KOPT-K1 (cell line): ENCODE data around the gene ATN1.
A peak's percentile ranks its signal among the peaks of the same experiment; 100 is the strongest.

ENCODE experiments used
- H3K27ac ChIP-seq: fragments of 200-600 bp; sonication (generic); 2 replicates; pipeline ENCODE4 v1.5.1; 2016; ENCODE audit warnings: antibody characterized with exemption, mild to moderate bottlenecking, low read depth, low read length; ENCODE audit not compliant: poor library complexity, severe bottlenecking
- H3K36me3 ChIP-seq: fragments of 200-600 bp; sonication (generic); 2 replicates; pipeline ENCODE4 v1.5.1; 2017; ENCODE audit warnings: antibody characterized with exemption, mild to moderate bottlenecking, low read length, moderate library complexity; ENCODE audit not compliant: insufficient read depth
- H3K9me3 ChIP-seq: fragments of 200-600 bp; sonication (generic); 2 replicates; pipeline ENCODE4 v1.5.1; 2017; ENCODE audit warnings: antibody characterized with exemption, low read length, mild to moderate bottlenecking; ENCODE audit not compliant: insufficient read depth, poor library complexity, severe bottlenecking

The ATN1 gene

GRCh38 chr12:6961695-6962284 lies 34.0 kb downstream of the ATN1 start:
- Histone ChIP-seq H3K27ac (peak overlapping the region; percentile 97), H3K36me3 (peaks cover 66% of the 10 kb centered on the region), H3K9me3 (no peaks in the 10 kb centered on the region)

- peak overlapping the region; percentile 97 for H3K27ac ChIP-seq
- no peaks in the 10 kb centered on the region for H3K9me3 ChIP-seq
- peaks cover 66% of the 10 kb centered on the region for H3K36me3 ChIP-seq
These were observed 34.7 kb downstream of the ATN1 start for GRCh38 chr12:6962285-6963015.

DNA sequence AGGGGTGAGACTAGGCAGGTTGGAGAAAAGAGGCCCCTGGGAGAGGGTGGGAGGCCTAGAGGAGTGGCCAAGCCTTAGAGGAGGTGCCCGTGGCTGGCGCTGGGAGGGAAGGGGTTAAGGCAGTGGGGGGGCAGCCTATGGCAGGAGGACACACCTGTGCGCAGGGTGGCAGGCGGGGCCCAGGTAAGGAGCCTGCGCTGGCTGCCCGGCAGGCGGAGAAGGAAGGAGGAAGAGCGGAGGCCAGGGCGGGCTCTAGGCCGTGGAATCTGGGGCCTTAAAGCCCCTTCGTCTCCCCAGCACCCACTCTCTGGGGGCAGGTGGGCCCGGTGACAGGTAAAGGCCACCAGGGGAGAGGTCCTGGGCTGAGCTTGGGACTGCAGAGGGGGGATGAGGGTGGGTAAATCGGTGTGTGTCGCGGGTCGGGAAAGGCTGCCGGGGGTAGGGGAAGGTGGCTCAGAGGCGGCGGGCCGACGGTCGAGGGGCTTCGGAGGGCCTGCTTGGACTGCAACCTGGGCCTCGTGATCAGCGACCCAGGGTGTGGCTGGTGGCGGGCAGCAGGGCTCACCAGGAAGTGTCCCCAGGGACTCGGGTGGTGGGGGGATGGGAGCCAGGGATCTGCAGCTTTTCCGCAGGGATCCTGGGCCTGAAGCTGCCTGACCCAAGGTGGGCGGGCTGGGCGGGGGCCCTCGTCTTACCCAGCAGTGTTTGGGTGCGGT lies 35.4 kb downstream of the ATN1 start:
- Histone ChIP-seq H3K27ac (peak overlapping the region; percentile 97), H3K9me3 (no peaks in the 10 kb centered on the region), H3K36me3 (peaks cover 66% of the 10 kb centered on the region)

- Histone ChIP-seq H3K36me3 (peaks cover 68% of the 10 kb centered on the region), H3K9me3 (no peaks in the 10 kb centered on the region), H3K27ac (peak overlapping the region; percentile 59)
These were observed 36.1 kb downstream of the ATN1 start for GRCh38 chr12:6963791-6964413.

DNA sequence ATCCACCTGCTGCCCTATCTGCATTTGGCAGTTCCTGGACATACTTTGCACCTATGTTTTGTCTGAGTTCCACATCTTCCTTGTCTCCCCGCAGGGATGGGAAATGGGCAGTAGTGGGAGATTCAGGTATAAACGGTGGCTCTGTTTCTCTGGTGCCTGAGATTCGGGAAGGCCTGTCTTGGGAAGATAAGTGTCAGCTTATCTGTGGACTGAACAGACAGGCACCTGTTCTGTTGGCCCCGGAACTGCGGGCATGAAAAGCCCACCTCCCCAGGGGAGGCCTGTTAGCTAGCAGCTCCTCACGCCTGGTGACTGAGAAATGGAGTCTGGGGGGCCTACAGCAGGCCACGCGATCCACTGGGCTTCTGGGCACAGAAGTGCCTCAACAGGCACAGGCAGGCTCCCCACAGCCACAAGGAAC lies 36.9 kb downstream of the ATN1 start:
- Histone ChIP-seq H3K36me3 (peaks cover 73% of the 10 kb centered on the region), H3K9me3 (no peaks in the 10 kb centered on the region), H3K27ac (peak overlapping the region; percentile 59)

DNA sequence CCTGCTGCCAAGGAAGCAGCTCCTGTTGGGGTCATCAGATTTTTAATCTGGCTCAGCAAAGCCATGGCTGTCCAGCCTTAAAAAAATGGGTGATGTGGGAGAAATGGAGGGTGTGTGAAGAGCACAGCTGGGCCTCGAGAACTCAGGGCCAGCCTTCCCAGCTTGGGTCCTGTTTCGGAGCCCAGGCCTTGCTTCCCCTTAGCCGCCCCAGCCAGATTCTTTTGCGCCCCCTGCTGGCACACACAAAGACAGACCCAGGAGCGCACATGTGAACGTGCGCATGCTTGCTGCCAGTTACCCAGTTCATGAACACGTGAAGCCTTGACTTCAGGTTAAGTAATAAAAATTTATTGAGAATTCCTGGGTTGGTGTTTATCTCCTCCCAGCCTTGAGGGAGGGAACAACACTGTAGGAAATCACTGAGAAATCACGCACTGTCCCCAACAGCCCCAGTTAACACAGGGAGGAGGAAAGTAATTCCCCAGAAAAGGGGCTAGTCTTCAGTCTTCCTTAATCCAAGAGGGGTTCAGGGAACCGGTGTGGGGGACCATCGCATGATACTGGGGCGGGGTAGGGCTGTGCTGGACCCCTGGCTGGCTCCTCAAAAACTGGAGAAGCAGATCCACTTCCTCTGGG lies 37.4 kb downstream of the ATN1 start:
- Histone ChIP-seq H3K36me3 (peaks cover 71% of the 10 kb centered on the region), H3K9me3 (no peaks in the 10 kb centered on the region), H3K27ac (peak overlapping the region; percentile 59)

GRCh38 chr12:6965714-6966113 lies 38.0 kb downstream of the ATN1 start:
- Histone ChIP-seq H3K36me3 (peaks cover 66% of the 10 kb centered on the region), H3K27ac (peak overlapping the region; percentile 59)

DNA sequence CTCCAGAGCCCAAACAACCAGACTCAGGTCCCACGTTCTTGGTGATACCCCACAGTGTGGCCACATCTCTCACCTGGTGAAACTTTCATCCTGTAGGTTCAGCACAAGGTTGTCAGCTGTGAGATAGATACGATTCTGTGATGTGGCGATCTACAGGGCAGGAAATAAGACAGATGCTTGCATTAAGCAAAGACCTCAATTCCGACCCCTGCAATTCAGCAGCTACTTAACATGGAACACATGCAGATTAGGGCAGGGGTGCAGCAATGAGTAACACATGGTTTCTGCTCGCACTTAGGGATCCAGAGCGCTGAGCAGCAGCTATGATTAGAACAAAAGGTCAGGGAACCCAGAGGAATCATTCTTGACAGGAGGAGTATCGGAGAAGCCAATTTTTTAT lies 38.6 kb downstream of the ATN1 start:
- Histone ChIP-seq H3K36me3 (peaks cover 59% of the 10 kb centered on the region), H3K27ac (no peak overlapping the region)

More at GRCh38 chr12:6965714-6966113, 38.0 kb downstream of the ATN1 start:
- H3K9me3 ChIP-seq = no peaks in the 10 kb centered on the region

GRCh38 chr12:6967651-6968100 lies 39.9 kb downstream of the ATN1 start:
- H3K9me3 ChIP-seq = no peaks in the 10 kb centered on the region
- H3K27ac ChIP-seq = no peak overlapping the region
- H3K36me3 ChIP-seq = peaks cover 60% of the 10 kb centered on the region

More for the DNA sequence above, 38.6 kb downstream of the ATN1 start:
- no peaks in the 10 kb centered on the region for H3K9me3 ChIP-seq

- H3K9me3 ChIP-seq = no peaks in the 10 kb centered on the region
- H3K36me3 ChIP-seq = peaks cover 67% of the 10 kb centered on the region
- H3K27ac ChIP-seq = peak overlapping the region; percentile 88
These were observed 40.7 kb downstream of the ATN1 start for GRCh38 chr12:6968426-6968825.

DNA sequence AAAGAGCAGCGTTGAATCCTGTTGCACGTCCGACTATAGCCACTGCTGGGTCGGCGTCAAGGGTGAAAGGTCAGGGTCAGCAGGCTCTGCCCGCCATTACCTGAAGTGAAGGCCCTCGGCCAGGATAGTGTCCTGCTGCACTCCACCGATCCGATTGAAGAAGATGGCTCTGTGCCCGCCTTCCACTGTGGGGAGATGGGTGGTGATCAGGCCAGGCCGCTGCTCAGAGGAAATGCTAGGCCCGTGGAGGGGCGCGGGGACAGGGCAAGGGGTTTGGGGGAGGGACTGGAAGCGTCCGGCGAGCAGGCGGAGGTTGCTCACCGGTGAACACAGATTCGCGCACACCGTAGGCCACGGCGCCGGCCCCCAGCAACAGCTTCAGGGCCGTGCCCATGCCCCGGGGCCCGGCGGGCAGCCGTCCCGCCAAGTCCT lies 42.4 kb downstream of the ATN1 start:
- H3K9me3 ChIP-seq = no peaks in the 10 kb centered on the region
- H3K27ac ChIP-seq = peak overlapping the region; percentile 88
- H3K36me3 ChIP-seq = peaks cover 71% of the 10 kb centered on the region

GRCh38 chr12:6974180-6974579 lies 46.4 kb downstream of the ATN1 start:
- peaks cover 71% of the 10 kb centered on the region for H3K36me3 ChIP-seq
- no peak overlapping the region for H3K27ac ChIP-seq

DNA sequence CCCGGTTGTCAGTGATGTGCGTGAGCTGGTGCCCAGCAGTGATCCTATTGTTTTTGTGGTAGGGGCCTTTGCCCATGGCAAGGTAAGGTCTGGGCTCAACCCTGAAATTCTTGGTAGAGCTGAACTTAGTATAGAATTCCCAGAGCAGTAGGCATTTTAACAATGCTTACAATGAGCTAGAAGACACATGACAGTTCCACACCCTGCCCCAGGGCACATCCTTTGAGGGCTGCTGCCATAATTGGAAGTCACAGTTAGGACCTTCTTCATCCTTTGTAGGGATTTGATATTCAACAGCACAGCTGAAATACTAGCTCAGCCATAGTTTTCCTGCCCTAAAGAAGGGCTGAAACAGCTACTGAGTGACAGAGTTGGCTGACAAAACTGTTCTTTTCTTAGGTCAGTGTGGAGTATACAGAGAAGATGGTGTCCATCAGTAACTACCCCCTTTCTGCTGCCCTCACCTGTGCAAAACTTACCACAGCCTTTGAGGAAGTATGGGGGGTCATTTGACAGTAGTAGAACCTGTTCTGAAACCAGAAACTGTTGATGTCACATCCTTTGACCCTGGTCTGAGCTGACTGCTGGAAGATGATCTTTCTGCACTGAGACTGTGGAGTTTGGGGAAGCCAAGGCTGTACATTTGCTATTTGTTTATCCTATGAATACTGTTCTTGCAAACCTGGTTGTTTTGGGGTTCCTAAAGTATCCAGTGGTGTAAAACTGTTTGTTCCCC lies 47.7 kb downstream of the ATN1 start:
- no peak overlapping the region for H3K27ac ChIP-seq
- peaks cover 82% of the 10 kb centered on the region for H3K36me3 ChIP-seq
- H3K9me3 ChIP-seq = no peaks in the 10 kb centered on the region

More at GRCh38 chr12:6974180-6974579, 46.4 kb downstream of the ATN1 start:
- no peaks in the 10 kb centered on the region for H3K9me3 ChIP-seq

DNA sequence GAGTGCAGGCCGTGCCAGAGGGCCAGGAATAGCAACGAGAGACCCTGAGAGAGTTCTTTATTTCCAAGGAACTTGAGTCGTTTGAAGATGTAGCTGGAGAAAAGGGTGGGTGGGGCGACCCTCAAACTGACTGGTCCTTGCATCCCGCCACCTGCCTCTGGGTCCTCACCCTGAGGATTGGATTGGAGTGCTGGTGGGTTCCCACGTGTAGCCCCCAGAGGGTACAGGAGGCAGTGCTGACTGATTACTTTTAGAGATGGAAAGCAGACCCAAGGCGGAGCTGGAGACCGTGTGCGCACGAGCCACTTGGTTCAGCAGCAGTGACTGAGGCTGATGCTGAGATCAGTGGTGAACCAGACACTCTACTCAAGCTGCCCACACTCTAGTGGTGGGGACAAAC lies 49.9 kb downstream of the ATN1 start:
- H3K9me3 ChIP-seq = no peaks in the 10 kb centered on the region
- H3K27ac ChIP-seq = no peak overlapping the region
- H3K36me3 ChIP-seq = peaks cover 99% of the 10 kb centered on the region
